SK-N-SH treated with all-trans-retinoic acid at 6 μM for 48 hours (cell line): ENCODE data around the gene TIMP4.

ENCODE experiments used
- ATAC-seq: fragments of 200-7000 bp; cut with Tn5 transposase; 3 replicates; pipeline ENCODE4 v1.9.1; 2020; ENCODE audit warnings: mild to moderate bottlenecking, moderate library complexity
- ARNTL ChIP-seq: fragments of 450-650 bp; formaldehyde crosslinking; IDR thresholded peaks from 2 replicates; pipeline ENCODE4 v1.5.0; 2020; ENCODE audit warnings: low read depth, mild to moderate bottlenecking, moderate library complexity, borderline replicate concordance
- BACH2 ChIP-seq: fragments of 250-450 bp; sonication (Bioruptor Pico); IDR thresholded peaks from 2 replicates; pipeline ENCODE4 v1.9.0; 2021; ENCODE audit warnings: mild to moderate bottlenecking, borderline replicate concordance
- CREB5 ChIP-seq: fragments of 250-450 bp; sonication (Bioruptor Pico); IDR thresholded peaks from 2 replicates; pipeline ENCODE4 v1.5.1; 2020; ENCODE audit warnings: low read depth, mild to moderate bottlenecking, moderate library complexity
- CSDC2 ChIP-seq: fragments of 250-450 bp; sonication (Bioruptor Pico); IDR thresholded peaks from 2 replicates; pipeline ENCODE4 v1.5.0; 2020; ENCODE audit warnings: mild to moderate bottlenecking, moderate library complexity
- CSRNP3 ChIP-seq: fragments of 250-450 bp; sonication (Bioruptor Pico); IDR thresholded peaks from 2 replicates; pipeline ENCODE4 v1.5.1; 2021; ENCODE audit warnings: mild to moderate bottlenecking, moderate library complexity
- ESRRG ChIP-seq: fragments of 250-450 bp; sonication (Bioruptor Pico); IDR thresholded peaks from 2 replicates; pipeline ENCODE4 v1.6.1; 2021; ENCODE audit warnings: mild to moderate bottlenecking
- GLIS3 ChIP-seq: fragments of 250-450 bp; sonication (Bioruptor Pico); IDR thresholded peaks from 2 replicates; pipeline ENCODE4 v1.5.0; 2020; ENCODE audit warnings: mild to moderate bottlenecking, moderate library complexity
- ISL1 ChIP-seq: fragments of 250-450 bp; sonication (Bioruptor Pico); IDR thresholded peaks from 2 replicates; pipeline ENCODE4 v2.1.2; 2022; ENCODE audit warnings: mild to moderate bottlenecking, moderate library complexity
- OSR1 ChIP-seq: fragments of 250-450 bp; sonication (Bioruptor Pico); IDR thresholded peaks from 2 replicates; pipeline ENCODE4 v1.8.0; 2022; ENCODE audit warnings: moderate library complexity, mild to moderate bottlenecking, inconsistent platforms
- PATZ1 ChIP-seq: fragments of 250-450 bp; sonication (Bioruptor Pico); IDR thresholded peaks from 2 replicates; pipeline ENCODE4 v1.8.0; 2020; ENCODE audit warnings: mild to moderate bottlenecking, moderate library complexity, borderline replicate concordance
- POU6F1 ChIP-seq: fragments of 250-450 bp; sonication (Bioruptor Pico); IDR thresholded peaks from 2 replicates; pipeline ENCODE4 v1.8.0; 2021; ENCODE audit warnings: low read depth, mild to moderate bottlenecking, moderate library complexity, borderline replicate concordance
- PPARA ChIP-seq: fragments of 250-450 bp; sonication (Bioruptor Pico); IDR thresholded peaks from 2 replicates; pipeline ENCODE4 v1.5.0; 2020; ENCODE audit warnings: mild to moderate bottlenecking, borderline replicate concordance
- RARB ChIP-seq: fragments of 250-450 bp; sonication (Bioruptor Pico); IDR thresholded peaks from 2 replicates; pipeline ENCODE4 v1.8.0; 2021; ENCODE audit warnings: mild to moderate bottlenecking, moderate library complexity
- SNAI2 ChIP-seq: fragments of 250-450 bp; sonication (Bioruptor Pico); IDR thresholded peaks from 2 replicates; pipeline ENCODE4 v1.5.0; 2020; ENCODE audit warnings: mild to moderate bottlenecking, moderate library complexity
- TCF4 ChIP-seq: fragments of 250-450 bp; sonication (Bioruptor Pico); IDR thresholded peaks from 2 replicates; pipeline ENCODE4 v1.8.0; 2021; ENCODE audit warnings: mild to moderate bottlenecking, moderate library complexity, borderline replicate concordance
- TOX ChIP-seq: fragments of 250-450 bp; sonication (Bioruptor Pico); IDR thresholded peaks from 2 replicates; pipeline ENCODE4 v1.8.0; 2021; ENCODE audit warnings: mild to moderate bottlenecking, moderate library complexity, borderline replicate concordance
- ZC3H10 ChIP-seq: fragments of 250-450 bp; sonication (Bioruptor Pico); IDR thresholded peaks from 2 replicates; pipeline ENCODE4 v1.5.1; 2021; ENCODE audit warnings: mild to moderate bottlenecking, moderate library complexity
- ZFP3 ChIP-seq: fragments of 250-450 bp; sonication (Bioruptor Pico); IDR thresholded peaks from 2 replicates; pipeline ENCODE4 v1.5.0; 2020; ENCODE audit warnings: mild to moderate bottlenecking, moderate library complexity
- ZFP30 ChIP-seq: fragments of 450-650 bp; formaldehyde crosslinking; IDR thresholded peaks from 2 replicates; pipeline ENCODE4 v1.5.0; 2022; ENCODE audit warnings: mild to moderate bottlenecking, moderate library complexity
- ZNF565 ChIP-seq: fragments of 450-650 bp; formaldehyde crosslinking; conservative IDR thresholded peaks from 2 replicates; pipeline ENCODE4 v1.5.0; 2020; ENCODE audit warnings: low read depth, mild to moderate bottlenecking, moderate library complexity
- ZNF70 ChIP-seq: fragments of 450-650 bp; formaldehyde crosslinking; IDR thresholded peaks from 2 replicates; pipeline ENCODE4 v1.5.0; 2020; ENCODE audit warnings: mild to moderate bottlenecking, moderate library complexity
- ZNF8 ChIP-seq: fragments of 450-650 bp; formaldehyde crosslinking; IDR thresholded peaks from 2 replicates; pipeline ENCODE4 v1.5.0; 2020; ENCODE audit warnings: mild to moderate bottlenecking, moderate library complexity

TIMP4 gene

DNA sequence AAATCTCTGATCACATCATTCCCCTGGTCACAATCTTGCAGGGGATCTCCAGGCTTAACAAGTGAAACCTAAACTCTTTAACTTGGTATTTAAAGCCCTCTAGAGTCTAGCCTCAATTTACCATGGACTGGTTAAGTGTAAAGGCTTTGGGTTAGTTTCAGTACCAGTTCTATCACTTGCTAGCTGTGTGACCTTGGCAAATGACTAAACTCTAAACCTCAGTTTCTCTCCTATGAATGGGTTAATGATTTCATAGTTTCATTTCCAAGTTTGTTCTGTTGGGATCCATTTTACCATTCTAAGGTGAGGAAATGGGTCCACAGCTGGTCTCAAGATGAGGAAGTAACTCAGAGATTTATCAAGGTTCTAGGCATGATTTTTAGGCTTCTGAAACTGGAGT, 38.8 kb upstream of the TIMP4 start:
- ATAC-seq = no peak
- TF ChIP-seq ZFP30 (CRISPR knock-in tag) (no peak), CSDC2 (CRISPR knock-in tag) (no peak), GLIS3 (no peak), RARB (CRISPR knock-in tag) (no peak), CREB5 (no peak), PATZ1 (CRISPR knock-in tag) (no peak), ESRRG (CRISPR knock-in tag) (no peak), CSRNP3 (CRISPR knock-in tag) (no peak), ISL1 (no peak), POU6F1 (CRISPR knock-in tag) (no peak), ZNF565 (CRISPR knock-in tag) (no peak), ZFP3 (CRISPR knock-in tag) (no peak), TOX (no peak), ARNTL (CRISPR knock-in tag) (no peak), TCF4 (no peak), SNAI2 (CRISPR knock-in tag) (no peak)
- TF ChIP-seq, all 23 proteins: peak for 0

GRCh38 chr3:12196684-12197083, 38.0 kb upstream of the TIMP4 start:
- no peak for TF ChIP-seq SNAI2 (CRISPR knock-in tag)
- no peak for TF ChIP-seq ISL1
- TF ChIP-seq ZNF8 = no peak
- no peak for TF ChIP-seq TCF4
- TF ChIP-seq ZNF565 (CRISPR knock-in tag) = no peak
- no peak for TF ChIP-seq ARNTL (CRISPR knock-in tag)
- TF ChIP-seq ZNF70 = no peak
- no peak for TF ChIP-seq ZFP3 (CRISPR knock-in tag)
- no peak for TF ChIP-seq ZFP30 (CRISPR knock-in tag)
- TF ChIP-seq PPARA (CRISPR knock-in tag) = no peak
- TF ChIP-seq CREB5 = no peak
- TF ChIP-seq ZC3H10 = no peak
- no peak for TF ChIP-seq TOX
- TF ChIP-seq RARB (CRISPR knock-in tag) = no peak
- no peak for ATAC-seq

GRCh38 chr3:12195231-12195630, 36.5 kb upstream of the TIMP4 start:
- 0 out of 3 replicates have a peak, but pooled peaks have one; percentile 11 for ATAC-seq
- no peak for TF ChIP-seq BACH2
- TF ChIP-seq ZNF8 = no peak
- TF ChIP-seq ESRRG (CRISPR knock-in tag) = no peak
- TF ChIP-seq ZNF565 (CRISPR knock-in tag) = no peak
- no peak for TF ChIP-seq ZFP30 (CRISPR knock-in tag)
- no peak for TF ChIP-seq TCF4
- no peak for TF ChIP-seq ARNTL (CRISPR knock-in tag)
- TF ChIP-seq ISL1 = no peak
- TF ChIP-seq CREB5 = no peak
- no peak for TF ChIP-seq ZC3H10
- TF ChIP-seq TOX = no peak
- no peak for TF ChIP-seq GLIS3
- no peak for TF ChIP-seq OSR1
- TF ChIP-seq CSRNP3 (CRISPR knock-in tag) = no peak
- TF ChIP-seq PATZ1 (CRISPR knock-in tag) = no peak
- TF ChIP-seq CSDC2 (CRISPR knock-in tag) = no peak
- no peak for TF ChIP-seq ZFP3 (CRISPR knock-in tag)
- TF ChIP-seq, all 23 proteins: peak for 0
